ENCODE data around the gene RIF1.

RIF1 gene

DNA sequence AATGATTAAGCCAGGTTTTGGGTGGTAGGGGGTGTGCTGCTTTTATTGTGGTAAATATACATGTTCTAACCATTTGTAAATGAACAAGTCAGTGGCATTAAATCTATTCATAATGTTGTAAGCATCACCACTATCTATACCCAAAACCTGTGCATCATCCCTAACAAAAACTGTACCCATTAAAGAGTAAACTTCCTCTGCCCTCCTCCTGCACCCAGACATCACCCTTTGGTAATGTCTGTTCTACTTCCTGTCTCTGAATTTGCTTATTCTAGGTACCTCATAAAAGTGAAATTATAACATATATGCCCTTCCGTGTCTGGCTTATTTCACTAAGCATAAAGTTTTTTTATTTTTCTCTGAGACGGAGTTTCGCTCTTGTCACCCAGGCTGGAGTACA, 14.1 kb downstream of the RIF1 start:
- DNase-seq, result peak; percentile 19

DNA sequence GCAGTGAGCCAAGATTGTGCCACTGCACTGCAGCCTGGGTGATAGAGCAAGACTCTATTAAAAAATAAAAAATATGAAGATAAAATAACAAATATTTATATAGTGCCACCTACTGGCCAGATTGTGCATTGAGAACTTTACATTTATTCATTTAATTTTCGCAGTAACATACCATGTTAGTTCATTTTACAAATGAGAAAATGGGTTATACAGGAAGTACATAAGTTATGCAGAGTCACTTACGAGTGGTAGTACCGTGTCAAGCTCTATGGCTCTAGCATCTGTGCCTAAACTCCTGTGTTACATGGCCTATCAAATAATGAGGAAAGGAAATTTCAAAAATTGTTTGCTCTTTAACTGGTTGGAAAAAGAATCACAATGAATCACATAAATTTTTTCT, 27.9 kb downstream of the RIF1 start:
- DNase-seq, result peak; percentile 12

DNA sequence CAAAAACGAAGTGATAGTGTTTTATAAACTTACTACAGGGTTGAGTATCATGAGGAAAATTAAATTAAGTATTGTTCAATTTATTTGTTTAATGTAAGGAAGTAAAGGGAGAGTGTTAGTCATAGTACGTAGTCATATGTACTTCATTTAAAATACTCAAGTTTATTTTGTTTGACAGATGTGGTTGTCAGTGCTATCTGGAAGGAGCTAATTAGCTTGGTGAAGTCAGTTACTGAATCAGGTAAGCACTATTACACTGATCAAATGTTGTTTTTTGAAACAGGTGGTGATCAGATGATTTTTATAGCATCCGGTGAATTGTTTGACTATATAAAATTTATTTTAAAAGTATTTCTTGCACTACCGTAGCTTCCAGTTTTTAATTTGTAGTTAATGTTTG, 28.8 kb downstream of the RIF1 start:
- DNase-seq, result no peak

- no peak for DNase-seq
These were observed 29.4 kb downstream of the RIF1 start for GRCh38 chr2:151439127-151439526.

DNA sequence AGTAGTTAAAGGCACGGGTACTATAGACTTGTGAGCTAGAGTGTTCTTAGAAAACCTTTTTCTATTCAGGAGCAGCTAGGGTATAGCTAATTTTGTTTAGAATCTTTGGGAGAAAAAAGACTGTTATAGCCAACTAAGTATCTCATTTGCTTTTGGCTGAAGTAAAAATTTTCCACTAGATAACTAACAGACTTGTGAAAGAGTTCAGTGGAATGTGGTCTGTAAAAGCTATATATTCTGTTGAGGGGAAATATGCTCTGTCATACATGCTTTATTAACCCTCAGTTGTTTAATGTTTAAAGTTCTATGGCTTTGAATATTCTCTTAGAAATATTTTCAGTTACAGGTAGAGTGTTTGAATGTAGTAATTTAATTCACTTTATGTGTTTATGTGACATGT, 49.7 kb downstream of the RIF1 start:
- no peak for DNase-seq

DNA sequence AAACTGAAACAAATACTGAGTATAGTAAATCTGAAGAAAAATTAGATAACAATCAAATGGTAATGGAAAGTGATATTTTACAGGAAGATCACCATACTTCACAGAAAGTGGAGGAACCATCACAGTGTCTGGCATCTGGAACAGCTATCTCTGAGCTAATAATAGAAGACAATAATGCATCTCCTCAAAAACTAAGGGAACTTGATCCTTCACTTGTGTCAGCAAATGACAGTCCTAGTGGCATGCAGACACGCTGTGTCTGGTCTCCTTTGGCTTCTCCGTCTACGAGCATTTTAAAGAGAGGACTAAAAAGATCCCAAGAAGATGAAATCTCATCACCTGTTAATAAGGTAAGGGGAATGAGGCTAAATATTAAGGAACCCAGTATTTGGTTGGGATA, 56.1 kb downstream of the RIF1 start:
- DNase-seq, result no peak

DNA sequence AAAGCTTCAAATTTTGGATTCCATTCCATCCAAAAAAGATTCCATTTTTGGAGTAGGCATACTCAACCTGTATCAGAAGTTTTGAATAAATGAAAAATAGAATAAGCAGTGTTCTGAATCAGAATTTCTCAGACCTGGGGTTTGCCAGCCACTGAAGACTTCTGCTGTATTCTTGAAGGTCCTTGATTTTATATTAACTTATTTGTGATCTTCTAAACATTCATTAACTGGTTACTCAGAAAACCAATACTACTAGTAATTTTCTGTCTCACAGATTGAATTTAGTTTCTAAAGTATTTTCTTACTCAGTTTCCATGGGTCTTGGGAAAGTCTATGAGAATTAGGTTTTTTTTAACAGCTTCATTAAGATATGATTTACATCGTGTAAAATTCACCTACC, 60.9 kb downstream of the RIF1 start:
- DNase-seq, result no peak

- DNase-seq, result no peak
These were observed 63.3 kb downstream of the RIF1 start for GRCh38 chr2:151472966-151473365.

- DNase-seq, result no peak
These were observed 65.4 kb downstream of the RIF1 start for GRCh38 chr2:151475071-151475470.

DNA sequence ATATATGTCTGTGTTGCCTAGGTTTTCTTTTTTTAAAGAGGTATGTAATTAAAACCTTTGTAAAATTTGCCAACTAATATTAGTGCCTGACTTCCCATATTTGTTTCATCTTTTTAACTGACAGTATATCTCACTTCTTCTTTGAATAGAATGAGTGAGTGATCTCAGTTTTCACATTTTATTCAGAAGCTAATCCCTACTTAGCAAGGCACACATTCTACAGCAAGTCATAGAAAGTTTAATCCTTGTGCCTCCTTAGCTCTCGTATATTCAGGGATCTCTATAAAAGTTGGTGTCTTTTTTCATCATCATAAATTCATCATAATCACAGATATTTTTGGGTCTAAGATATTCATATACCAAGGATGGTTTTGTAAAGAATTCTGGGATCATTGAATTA, 66.6 kb downstream of the RIF1 start:
- DNase-seq, result no peak

DNA sequence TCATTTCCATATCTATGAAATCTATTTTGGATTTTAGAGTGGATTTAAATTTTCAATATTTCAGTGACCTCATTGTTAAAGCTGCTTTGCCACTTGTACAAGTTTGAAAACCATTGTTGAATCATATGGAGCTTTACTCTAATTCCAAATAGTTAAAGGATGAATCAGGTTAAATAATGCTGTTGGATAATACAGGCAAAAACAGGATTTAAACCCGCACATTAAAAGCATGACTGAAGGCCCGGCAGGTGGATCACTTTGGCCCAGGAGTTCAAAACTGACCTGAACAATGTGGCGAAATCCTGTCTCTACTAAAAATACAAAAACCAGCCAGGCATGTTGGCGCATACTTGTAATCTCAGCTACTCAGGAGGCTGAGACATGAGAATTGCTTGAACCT, 68.3 kb downstream of the RIF1 start:
- DNase-seq, result no peak

- peak; percentile 80 for DNase-seq
These were observed 72.0 kb downstream of the RIF1 start for GRCh38 chr2:151481744-151482143.

DNA sequence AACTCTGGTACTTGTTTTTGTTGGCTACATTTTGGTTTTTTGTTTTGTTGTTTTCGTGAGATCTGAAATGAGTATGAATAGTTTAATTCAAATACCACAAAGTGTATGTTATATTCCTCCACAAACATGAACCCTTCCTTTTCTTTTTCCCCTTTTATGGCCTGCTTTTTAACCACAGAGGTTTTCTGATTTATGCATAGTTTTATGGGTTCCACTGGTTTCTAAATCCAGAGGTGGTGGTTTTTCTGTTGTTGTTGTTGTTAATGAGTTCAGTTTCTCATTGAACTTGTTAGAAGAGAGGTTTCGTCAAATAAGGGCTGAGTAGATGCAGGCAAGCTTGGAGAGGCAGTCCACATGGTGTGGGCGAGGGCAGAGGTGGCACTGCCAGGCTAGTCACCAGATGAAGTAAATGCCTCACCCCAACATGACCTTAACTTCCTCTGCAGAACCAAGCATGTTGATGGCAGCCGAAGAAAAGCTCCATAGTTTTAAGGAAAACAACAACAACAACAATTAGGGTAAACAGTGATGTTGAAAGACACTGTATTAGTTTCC, 72.5 kb downstream of the RIF1 start:
- peak; percentile 52 for DNase-seq

- no peak for DNase-seq
These were observed 73.8 kb downstream of the RIF1 start for GRCh38 chr2:151483546-151483945.

- no peak for DNase-seq
These were observed 74.4 kb downstream of the RIF1 start for GRCh38 chr2:151484100-151484499.

DNA sequence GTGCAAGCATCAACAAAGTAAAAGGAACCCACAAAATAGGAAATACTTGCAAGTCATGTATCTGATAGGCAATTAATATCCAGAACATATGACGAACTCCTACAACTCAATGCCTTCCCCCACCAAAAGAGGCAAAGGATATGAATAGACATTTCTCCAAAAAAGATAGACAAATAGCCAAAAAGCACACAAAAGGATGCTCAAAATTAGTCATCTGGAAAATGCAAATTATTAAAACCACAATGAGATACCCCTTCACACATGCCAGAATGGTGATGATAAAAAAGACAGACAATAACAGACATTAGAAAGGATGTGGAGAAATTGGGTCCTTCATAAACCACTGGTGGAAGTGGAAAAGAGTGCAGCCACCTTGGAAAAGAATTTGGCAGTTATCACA, 76.4 kb downstream of the RIF1 start:
- DNase-seq, result peak; percentile 32

- DNase-seq, result no peak
These were observed 80.6 kb downstream of the RIF1 start for GRCh38 chr2:151490276-151490675.

DNA sequence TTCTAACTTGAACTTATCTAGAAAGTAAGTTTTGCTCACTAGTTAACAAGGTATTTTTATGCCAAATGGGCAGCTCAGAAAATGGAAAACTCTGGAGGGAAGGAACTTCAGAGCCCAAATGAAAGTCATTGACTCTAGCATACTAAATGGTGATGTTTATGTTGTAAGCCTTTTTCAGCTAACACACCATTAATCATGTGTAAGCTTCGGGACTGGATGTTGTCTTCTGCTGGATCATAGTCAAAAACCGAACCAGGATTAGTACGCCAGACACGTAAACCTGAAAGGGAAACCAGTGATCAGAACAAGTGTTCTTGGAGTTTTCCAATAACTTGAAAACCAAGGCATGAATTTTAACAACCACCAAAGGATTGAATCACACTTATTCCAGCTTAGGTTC, 81.8 kb downstream of the RIF1 start:
- no peak for DNase-seq

DNA sequence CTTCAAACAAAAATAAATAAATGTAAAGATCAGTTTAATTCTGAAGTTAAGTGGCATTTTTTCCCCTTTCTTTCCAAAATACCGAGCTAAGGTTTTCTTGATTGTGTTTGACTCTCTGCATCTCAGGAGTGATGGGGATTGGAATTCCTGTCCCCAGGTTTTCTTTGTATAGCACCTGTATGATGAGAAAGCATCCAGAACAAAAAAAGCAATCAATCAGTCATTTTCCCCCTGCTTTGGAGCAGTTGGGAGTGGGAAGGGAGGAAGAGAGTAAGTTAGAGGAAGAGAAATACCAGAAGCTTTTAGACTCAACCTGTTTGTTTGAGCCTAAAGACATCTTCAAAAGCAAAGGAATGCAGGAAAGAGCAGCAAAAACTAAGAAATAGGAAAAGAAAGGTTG, 88.5 kb downstream of the RIF1 start:
- DNase-seq, result no peak

DNA sequence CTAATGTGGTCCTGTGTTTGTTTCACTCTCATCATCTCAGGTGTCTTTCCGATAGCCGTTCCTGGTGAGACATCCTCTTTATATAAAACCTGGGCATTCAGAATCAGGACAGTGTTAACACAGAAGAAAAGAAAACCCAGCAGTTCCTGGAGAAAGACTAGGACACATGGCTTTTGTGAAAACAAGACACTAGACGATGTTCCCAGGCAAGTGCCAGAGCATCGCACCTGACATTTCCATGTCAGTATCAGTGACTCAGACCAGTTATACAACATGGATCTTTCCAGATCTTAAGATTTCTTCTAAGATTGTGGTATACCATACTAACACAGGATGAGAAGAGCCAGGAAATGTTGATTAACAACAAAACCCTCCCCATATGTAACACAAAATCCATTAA, 96.5 kb downstream of the RIF1 start:
- no peak for DNase-seq

- no peak for DNase-seq
These were observed 98.8 kb downstream of the RIF1 start for GRCh38 chr2:151508519-151508918.

- DNase-seq, result no peak
These were observed 109.1 kb downstream of the RIF1 start for GRCh38 chr2:151518802-151519201.

DNA sequence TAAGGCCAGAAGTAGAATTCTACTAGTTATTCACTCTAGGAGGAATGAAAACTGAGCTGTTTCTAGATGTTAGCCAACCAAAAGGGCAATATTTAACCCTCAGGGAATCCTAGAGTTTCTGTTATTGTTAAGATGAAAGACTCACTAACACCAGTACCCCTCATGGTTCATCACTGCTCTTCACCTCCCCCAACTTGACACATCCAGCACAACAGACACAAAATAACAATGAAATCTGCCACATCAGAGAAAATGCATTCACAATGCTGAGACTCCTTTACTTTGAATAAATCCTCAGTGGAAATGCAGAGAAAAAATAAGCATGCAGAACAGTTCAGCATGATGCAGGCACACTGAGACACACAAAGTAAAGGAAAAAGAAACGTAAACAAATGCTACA, 111.3 kb downstream of the RIF1 start:
- DNase-seq, result no peak

DNA sequence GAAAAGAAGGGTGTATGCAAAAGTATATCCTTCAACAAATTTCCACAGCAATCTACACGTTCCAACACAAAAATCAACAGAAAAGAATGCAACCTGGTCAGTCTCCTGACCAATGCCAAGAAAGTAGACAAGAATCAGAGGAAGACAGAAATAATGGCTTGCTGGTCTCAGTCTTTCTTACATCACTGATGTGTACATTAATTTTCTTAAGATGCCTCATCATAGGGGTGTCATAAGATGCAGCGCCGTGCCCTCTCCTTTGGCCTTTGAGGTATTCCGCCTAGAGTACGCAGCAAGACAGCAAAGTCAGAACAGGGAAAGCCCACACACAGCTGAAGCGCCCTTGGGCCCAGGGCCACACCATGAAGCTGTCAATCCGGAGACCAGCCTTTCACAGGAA, 112.9 kb downstream of the RIF1 start:
- DNase-seq, result no peak

DNA sequence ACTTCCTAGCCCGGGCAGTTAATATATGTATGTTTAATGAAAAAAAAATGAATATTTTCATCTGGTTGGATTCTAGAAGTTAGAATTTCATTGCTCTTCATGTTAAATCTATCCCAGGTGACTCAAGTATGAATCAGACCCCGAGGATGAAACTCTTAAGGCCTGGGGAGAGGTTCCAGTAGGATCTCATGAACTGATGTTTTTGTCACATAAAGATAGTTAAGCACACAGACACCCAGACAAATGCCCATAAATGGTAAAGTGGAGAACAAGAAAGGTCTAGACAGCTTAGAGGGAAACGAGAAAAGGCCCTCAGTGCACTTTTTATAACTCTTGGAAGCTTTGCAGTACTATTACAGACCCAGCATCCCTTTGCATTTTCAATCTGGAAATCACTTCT, 114.1 kb downstream of the RIF1 start:
- no peak for DNase-seq

GRCh38 chr2:151525821-151526373, 116.2 kb downstream of the RIF1 start:
- DNase-seq, result no peak

Data from activated CD4-positive, alpha-beta T cell treated with anti-CD3 and anti-CD28 coated beads, Interleukin-2, Interleukin-6, amounts not matched to agents 100 ng/mL and 50 ng/mL, durations not matched to agents 16 hours and 8 hours (primary cell).